HG03442 (cell line): ENCODE results near the gene ADAMTS2.

Source experiments
- ATAC-seq: cut with Tn5 transposase; IDR thresholded peaks from one replicate; pipeline ENCODE4 v1.9.1; 2021; ENCODE audit warnings: mild to moderate bottlenecking, moderate library complexity; ENCODE audit not compliant: unreplicated experiment

The ADAMTS2 gene

DNA sequence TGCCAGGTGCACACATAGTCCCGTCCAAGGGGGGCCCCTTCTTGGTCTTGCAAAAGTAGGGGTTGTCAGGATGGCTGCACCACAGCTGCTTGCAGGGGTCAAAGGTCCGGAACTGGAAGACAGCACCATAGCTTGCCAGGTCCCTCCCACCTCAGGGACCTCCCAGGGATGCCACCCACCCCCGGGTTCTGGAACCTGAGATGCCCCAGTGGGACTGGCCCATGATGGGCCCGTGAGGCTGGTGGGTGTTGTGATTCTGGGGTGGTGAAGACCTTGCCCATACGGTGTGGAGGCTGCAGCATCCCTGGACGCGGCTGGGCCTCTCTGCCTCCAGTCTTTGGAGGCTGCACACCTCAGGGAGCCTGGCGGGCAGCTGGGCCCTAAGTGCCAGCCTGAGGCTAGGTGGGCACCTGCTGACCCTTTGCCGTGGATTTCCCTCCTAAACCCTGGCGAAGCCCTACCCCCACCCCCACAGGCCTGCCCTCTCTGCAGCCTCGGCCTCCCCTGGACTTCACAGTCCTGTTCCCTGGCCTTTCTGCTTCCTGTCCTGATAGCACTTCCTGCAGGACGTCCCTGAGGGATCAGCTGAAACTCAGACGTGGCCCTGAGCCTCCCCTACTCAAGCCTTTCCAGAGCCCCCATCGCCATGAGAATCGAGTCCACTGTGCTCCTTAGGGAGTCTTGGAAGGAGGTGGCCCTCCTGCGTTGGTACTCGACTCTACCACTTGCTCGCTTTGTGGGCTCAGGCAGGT lies 192.9 kb downstream of the ADAMTS2 start:
- no peak for ATAC-seq

DNA sequence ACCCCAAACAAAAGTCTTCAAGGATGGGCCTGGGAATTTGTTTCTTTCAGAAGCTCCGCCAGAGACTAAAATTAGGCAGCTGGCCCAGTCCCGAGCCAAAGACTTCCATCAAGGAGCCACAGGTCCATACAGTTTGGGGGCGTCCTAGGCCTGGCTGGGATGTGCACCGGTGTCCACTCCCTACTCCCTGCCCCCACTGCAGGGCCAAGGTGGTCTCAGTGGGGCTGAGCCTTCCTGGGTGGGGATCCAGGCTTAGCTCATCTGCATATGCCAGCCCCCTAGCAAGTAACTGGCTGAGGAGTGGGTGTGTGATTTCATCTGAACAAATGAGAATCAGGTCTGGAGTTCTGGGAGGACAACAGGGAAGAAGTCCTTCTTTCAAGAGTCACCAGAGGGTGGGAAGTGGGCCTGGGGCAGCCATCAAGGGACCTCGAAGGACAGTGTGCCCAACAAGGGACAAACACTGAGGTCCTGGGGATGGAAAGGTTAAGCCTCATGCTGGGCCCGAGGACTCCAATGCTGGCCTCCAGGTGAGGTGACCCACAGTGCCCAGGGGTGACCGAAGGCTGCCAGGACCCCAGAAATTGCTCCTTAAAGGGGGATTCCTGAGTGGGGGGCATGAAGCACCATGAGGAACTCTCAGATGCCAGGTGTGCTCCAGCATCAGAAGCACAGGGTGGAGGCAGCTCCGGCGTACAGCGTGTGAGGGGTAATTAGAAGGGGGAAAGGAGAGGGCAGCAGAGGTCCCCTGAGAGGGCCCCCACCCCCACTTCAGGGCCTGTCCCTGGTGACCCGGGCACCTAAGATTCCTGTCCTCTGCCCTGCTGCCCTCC lies 193.8 kb downstream of the ADAMTS2 start:
- ATAC-seq, result no peak

DNA sequence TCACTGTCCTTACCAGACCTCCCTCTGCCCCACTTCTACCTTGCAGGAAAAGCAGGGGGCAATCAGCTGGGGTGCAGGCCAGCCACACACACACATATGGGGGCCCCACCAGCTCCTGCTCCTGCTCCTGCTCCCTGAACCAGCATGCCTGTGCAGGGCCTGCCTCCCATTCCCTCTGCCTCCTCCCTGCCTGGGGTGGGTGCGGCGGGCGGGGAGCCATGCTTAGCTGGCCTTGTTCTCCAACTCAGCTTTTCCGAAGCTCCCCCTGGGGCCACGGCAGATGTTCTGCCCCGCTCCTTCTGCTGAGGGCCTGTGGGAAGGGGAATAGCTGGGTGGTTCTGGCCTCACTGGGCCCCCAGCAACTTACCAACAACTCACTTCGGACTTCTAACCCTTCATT lies 195.2 kb downstream of the ADAMTS2 start:
- no peak for ATAC-seq

DNA sequence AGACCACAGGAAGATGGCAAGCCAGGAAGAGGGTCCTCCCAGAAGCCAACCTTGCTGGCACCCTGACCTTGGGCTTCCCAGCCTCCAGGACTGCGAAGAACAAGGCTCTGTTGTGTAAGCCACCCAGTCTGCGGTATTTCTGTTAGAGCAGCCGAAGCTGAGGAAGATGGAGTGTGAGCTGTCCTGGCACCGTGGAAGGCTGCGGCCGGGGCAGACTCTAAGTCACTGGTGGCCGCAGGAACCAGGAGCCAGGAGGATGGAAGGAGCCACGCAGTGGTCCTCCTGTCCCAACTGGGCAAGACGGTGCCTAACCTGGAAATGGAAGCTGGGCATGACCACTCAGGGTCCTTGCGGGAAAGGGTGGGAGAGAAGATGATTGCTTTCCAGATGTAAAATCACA lies 196.0 kb downstream of the ADAMTS2 start:
- ATAC-seq, result no peak

DNA sequence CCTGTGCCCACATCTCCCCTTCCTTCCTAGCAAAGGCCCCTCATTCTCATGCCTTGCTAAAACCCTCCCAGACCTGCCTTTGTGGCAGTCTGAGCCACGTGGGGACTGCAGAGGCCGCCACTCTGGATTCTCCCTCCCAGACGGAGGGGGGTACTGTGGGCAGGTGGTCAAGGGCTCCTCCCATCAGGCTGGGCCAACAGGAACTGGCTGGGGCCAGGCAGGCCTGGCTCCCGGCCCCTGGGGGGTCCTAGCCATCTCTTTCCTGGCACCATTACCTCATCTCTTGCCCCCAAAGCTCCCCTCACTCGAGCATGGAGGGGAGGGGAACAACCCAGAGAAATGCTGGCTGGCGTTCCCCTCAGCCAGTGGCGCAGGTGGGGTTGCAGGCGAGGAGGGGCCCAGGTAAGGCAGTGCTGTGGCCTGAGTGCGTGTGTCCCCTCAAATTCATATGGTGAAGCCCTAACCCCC lies 196.5 kb downstream of the ADAMTS2 start:
- no peak for ATAC-seq

DNA sequence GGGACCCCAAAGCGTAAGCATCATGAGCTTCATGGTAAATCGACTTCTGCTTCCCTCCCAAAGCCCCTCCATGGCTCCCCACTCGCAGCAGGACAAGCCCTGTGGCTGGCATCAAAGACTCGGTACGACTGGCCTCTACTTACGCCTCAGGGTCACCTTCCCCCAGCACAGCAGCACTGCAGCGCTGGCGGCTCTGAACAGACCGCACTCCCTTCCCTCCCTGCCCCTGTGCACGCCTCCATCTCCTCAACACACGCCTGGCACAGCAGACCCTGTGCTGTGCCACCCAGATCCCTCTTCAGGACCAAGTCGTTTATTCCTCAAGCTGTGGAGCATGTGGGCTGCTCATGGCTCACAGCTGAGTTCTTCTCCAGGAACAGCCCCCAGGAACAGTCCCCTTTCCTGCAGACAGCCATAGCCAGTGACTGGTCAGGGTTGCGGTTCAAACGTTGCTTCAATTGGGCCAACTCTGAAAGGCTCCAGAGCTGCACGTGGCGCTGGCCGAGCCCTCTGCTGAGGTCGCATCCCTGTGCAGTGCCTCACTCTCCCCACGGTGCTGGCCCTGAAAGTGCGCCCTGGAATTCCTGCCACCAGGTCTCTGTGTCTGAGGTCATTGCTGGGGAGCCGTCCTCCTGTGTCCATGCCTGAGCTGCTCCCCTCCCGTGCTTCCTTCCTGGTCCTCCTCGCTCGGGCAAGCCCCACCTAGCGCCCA lies 197.1 kb downstream of the ADAMTS2 start:
- no peak for ATAC-seq

DNA sequence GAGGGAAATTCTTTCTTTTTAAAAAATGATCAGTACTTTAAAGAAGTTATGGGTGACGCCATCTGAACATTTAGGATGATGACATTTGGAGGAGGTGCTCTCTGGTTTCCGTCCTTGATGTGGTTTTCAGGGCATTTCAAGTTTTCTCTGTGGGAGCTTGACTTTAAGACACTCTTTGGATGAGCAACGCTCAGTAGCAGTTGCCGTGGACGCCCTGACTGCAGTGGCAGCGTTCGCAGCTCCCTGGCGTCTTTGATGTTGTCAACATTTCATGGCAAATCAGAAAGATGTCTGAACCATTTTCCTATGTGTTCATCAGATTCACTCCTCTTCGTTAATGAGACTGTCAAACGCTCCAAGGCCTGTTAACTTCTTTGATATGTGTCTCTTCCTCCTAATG lies 199.0 kb downstream of the ADAMTS2 start:
- no peak for ATAC-seq

DNA sequence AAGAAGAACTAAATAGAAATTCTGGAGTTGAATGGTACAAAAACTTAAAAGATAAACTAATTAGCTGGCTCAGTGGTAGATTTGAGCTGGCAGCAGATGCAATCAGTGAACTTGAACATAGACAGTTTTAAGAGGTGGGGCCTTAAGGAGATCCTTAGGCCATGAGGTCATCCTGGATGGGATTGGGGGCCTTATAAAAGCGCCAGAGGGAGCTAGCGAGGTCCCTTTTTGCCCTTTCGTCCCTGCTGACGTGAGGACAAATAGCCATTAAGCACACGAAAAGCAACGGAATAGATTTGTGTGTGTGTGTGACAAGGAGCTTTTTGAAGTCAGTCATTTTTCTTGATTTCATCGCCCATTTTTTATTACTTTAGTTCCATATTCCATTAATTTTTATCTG lies 201.8 kb downstream of the ADAMTS2 start:
- ATAC-seq, result no peak

DNA sequence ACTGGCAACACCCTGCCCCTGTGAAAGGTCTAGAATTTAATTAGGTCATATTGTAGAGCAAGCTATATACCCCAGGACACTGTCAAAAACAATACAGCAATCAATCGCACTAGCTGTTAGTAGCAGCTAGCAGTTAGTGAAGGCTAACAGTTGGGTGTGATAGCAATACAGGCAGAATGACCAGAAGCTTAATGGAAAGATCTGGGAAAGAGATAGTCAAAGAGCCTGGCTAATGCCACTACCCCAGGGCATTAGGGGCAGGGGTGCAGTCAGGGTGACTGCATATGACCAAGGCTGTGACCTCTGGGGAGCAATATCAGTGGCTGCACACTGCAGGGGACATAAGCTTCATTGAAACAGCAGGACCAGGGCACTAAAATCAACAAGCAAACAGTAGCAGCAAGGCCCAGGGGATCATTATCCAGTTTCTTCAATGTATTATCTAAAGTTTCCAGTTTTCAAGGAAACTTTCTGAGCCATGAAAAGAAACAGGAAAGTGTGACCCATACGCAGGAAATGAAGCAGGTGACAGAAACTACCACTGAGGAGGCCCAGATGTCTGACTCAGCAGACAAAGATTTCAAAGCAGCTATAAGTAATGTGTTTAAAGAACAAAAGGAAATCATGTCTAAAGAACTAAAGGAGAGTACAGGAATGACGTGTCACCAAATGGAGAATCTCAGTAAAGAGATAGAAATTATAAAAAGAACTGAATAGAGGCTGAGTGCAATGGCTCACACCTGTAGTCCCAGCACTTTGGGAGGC lies 202.6 kb downstream of the ADAMTS2 start:
- ATAC-seq, result no peak

DNA sequence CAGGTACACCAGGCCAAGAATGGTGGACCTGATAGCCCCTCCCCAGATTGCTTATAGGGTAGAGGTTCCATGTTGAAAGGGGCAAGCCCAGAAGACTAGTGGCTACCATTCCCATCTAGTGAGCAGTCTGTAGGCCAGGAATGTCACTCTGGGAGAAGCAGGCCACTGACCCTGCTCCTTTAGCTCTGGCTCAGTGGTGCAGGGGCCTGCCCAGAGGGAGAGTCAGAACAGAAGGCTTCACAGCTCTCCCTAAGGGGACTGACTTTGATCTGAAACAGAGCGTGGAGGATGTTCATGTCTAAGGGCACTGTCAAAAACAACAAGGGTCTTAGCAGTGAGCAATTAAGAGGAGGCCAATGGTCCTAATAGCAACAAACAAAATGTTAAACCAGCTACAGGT lies 203.4 kb downstream of the ADAMTS2 start:
- no peak for ATAC-seq

DNA sequence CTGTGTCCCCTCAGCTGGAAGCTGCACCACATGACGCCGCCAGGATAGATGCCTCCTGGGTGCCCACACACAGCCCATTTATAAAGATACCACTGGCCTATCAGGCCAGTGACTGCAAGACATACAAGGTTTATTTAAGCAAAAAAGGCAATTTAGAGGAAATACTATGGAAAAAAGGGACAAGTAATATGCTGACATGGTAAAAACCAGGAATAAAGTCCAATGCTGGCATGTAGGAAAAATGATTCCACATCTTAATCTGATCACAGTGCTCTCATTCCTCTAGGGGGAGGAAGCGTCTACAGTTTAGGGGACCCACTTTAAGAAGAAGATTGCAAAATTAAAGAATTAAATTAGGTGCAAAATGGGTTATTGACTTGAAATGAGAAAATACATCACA lies 205.0 kb downstream of the ADAMTS2 start:
- no peak for ATAC-seq

DNA sequence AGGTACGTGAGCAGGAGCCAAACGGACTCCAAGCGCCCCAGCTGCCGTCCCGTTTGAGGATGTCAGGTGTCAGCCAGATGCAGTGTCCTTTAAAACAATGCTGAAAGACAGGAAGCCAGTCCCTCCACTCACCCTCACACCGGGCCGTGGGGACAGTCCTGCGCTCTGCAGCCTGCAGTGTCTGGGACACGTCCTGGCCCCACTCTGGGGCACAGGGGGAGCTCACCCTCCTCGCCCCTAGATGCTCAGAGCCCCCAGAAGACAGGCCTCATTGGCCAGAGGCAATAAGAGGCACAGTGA lies 205.4 kb downstream of the ADAMTS2 start:
- ATAC-seq, result no peak

DNA sequence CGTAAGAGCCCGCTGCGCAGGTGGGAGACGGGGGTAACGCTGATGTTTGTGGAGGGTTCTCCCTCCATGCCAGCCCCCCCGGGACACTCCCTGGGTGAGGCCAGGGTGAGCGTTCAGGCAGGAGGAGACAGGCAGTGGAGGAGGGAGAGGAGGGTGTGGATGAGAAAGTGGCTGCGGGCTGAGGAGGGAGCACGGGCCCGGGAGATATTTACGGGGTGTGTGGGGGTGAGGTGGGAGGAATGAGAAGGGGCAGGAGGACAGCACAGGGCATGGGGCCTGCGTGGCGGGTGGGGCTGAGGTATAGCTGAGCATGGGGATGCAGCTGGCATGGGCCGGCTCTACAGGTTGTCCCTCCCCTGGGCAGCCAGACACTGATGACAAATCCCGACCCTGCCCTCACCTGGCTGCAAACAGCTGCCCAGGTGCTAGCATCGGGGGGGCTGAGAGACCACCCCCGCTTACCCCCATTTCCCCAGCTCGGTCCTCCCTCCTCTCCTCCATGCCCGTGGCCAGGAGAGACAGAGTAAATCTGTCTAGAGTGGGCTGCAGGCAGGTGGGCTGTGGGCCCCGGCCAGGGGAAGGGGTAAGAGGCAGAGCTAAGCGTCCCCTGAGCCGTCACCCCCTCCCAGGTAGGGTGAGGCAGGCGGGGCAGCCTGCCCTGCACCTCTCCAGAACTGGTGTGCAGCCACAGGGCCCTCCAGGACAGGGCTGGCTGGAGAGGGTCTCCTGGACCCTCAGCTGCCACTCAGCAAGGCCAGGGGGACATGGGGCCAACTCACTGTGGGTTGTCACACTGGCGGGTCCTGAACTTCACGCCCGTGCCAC lies 205.9 kb downstream of the ADAMTS2 start:
- ATAC-seq, result no peak

DNA sequence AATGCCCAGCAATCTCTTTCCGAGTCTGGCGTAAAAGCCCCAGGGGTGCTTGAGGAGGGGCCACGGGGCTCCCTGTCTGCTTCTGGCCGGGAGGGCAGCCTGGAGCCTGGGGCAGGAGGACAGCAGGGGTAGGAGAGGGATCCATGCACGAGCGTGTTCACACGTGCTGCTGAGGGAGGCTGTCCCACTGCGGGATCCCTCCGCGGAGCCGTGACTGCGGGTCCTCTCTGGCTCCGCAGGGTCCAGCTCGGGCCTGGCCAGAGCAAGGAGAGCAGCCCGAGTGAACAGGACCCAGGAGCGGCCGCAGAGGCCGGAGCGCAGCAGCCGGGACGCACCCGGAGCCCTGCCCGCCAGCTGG lies 206.7 kb downstream of the ADAMTS2 start:
- no peak for ATAC-seq

DNA sequence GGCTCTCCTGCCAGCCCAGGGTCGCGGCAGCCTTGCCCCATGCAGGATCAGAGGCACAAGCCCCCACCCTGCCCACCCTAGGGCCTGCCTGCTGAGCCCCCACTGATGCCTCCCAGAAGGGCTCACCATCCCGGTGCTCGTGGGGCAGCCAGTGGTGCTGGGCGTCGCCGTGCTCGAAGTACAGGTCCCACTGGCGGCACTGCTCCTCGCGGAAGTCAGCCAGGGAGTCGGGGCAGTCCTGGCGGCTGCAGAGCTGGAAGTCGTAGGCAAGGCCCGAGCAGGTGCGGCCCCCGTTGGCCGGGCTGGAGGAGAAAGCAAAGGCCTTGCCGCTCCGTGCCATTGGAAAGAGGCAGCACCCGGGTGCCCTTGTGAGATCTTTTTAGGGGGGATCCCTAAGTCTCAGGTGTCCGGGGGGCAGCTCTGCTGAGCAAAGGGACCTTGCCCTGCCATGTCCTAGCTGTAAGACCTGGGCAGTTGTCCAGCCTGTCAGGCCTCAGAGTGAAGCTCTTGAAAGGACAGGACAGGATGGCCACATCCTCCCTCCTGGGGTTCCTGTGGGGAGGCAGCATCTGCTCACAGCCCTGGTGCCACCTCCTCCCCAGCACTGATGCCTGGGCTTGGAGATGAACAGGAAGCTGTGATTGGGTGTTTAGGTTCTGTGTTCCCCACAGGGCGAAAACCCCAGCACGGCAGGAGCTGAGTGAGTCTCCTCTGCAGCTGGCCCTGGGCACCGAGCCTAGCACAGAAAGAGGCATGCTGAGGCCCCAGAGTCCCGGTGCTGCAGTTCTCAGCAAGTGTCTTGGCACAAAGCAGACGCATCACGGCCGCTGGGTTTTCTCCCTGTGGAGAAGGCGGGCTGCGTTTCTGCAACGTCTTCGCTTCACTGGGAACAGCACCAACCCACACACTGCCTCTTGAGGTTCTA lies 207.4 kb downstream of the ADAMTS2 start:
- no peak for ATAC-seq

DNA sequence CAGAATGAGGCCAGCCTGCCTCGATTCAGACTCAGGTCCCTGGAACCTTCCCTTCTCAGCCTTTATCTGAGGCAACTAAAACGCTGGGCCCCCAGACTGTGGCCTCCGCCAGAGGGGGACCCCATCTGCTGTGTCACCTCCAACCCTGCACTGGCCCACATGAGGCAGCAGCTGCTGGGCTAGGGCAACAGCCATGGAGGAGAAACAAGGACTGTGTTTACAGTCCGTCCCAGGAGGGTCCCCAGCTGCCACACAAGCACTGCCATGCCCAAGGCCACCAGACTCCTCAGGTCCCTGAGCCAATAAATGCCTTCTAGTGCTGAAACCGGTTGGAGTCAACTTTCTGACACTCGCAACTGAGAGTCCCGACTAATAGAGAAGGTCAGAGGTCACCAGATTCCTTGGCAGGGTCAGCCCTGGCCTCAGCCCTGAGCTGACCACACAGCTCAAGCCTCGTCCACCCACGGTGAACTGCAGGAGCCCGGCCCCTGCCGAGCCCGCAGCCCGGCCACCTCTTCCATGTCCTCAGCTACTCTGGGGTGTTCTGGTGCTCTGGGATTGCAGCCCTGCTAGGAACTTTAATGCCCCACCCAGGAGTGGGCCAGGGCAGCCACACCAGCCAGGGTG lies 208.1 kb downstream of the ADAMTS2 start:
- ATAC-seq, result no peak

DNA sequence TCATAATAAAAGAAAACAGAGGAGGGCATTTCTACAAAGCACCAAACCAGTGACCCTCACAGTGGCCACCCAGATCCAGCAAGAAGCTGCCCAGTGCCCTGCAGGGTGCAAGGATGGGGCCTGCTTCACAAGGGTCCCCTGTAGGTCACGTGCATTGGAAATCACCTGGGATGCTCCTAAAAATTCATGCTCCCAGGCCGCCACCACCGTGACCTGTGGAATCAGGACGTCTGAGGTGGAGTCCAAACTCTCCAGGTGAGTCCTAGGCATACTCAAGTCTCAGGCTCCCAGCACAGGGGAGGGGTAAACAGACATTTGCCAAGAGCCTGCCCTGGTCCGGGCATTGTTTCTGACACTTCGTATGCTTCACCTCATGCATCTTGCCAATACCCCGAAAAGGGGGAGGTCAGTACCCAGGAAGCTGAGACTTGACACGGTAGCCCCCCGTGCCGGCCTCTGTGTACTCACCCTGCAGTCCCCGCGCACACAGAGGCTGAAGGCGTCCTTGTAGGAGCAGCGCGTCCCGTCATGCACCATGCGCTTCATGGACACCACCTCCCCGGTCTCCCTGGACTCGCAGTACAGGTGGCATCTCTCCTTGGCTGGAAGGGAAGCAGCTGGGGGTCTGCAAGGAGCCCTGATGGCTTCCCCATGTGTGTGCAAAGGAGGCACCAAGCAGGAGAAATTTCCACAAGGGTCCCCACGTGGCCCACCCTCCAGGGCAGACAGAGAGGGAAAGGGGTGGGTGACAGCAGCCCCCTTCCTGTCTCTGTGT lies 209.6 kb downstream of the ADAMTS2 start:
- no peak for ATAC-seq

DNA sequence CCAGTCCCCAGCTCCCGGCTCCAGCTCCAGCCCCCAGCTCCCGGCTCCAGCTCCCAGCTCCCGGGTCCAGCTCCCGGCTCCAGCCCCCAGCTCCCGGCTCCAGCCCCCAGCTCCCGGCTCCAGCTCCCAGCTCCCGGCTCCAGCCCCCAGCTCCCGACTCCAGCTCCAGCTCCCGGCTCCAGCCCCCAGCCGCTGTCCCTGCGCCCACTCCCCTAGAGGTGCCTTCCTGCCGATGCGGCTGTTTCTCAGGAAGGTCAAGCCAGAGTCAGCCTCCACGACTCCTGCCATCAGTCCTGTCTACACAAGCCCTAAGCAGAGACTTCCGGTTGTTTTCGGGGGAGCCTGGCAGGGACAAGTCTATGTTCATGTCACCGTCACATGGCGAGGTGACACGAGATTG lies 210.3 kb downstream of the ADAMTS2 start:
- ATAC-seq, result no peak
